OCI-M2 (cell line): ENCODE data around the gene ZNF195.
"Not testable (repeated sequence)": the region's sequence is repeated elsewhere in the genome, so short reads cannot be mapped to it uniquely, and the experiment has no call there.

ENCODE experiments used
- DNase-seq: peaks from one replicate; lab custom pipeline; 2025; ENCODE audit not compliant: unreplicated experiment; lab: John Stamatoyannopoulos, UW

ZNF195 gene

DNA sequence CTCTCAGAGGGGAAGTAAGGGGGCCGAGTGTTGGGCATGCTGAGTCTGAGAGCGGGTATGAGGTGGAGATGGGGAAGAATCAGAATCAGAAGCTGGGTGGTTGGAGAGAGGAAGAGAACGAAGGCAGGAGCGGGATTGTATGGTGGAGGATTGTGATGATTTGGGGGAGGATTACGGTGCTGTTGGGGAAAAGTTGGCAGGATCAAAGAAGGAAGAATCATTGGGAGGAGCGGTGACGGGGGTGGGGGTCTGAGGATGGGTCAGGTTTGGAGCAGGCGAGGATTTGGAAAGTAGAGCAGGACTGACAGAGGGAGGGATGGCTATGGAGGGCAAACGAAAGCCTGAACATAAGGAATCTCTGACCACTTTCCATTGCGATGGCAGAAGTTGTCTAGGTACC, 22.1 kb downstream of the ZNF195 start:
- DNase-seq = no peak

DNA sequence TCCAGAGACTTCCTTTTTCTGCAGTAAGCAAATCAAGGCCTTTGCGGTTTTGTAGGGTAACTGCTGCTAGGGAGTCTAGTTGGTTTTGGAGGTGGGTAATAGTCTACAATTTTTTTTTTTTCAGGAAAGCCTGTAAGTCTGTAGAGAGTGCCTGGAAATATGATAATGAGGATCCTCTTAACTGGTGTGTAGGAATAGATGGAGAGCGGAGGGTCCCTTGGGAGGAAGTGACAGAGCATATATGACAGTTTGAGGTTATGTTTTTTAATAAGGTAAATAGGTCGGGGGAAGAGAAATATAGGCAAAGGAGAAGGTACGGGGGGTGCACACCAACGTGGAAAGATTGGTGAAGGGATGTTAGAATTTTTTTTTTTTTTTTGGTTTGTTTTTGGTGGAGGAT, 25.9 kb downstream of the ZNF195 start:
- no peak for DNase-seq

DNA sequence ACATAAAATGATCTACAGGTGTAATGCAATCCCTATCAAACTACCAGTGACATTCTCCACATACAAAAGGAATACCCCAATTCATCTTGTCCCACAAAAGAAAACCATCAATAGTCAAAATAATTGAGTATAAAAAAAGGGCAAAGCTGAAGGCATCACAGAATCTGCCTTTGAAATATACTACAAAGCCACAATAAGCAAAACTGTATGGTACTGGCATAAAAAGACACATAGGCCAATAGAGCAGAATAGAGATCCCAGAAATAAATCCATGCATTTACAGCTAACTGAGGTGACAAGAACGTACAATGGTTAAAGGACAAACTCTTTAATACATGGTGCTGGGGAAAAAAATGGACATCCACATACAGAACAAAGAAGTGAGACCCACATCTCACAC, 31.8 kb downstream of the ZNF195 start:
- DNase-seq = no peak

DNA sequence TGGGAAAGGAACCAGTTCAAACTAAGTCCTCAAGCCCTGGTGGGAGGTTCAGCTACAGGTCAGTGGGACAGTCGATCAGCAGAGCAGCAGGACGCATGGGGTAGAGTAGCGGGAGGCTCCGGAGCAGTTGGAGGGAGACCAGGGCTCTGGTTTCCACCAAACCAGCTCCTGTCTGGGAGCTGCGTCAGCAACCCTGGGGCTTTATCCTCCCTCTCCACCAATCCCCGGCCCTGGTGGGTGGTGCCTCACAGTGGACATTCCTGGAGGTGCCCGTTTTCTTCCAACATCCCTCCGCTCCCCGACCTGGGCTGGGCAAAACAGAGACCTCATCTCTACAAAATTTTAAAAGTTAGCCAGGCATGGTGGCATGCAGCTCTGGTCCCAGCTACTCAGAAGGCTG, 32.4 kb downstream of the ZNF195 start:
- DNase-seq = no peak

DNA sequence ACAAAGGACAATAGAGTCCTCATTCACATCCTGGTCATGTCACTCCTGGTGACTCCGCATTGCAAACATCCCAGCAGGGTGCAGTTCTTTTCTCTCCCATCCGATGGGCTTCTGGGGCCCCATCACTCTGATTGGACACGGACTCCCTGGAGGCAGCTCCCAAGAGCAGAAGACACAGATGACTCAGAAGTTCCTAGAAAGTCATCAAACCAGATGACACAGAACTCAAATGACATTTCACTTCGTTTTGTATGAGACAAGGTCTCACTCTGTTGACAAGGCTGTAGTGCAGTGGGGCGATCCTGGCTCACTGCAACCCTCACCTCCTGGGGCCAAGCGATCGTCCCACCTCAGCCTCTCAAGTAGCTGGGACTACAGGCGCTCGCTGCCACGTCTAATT, 33.2 kb downstream of the ZNF195 start:
- no peak for DNase-seq

- DNase-seq = no peak
These were observed 34.4 kb downstream of the ZNF195 start for GRCh38 chr11:3344327-3345174.

- no peak for DNase-seq
These were observed 36.2 kb downstream of the ZNF195 start for GRCh38 chr11:3342709-3343108.

GRCh38 chr11:3341298-3341697, 37.6 kb downstream of the ZNF195 start:
- no peak for DNase-seq

DNA sequence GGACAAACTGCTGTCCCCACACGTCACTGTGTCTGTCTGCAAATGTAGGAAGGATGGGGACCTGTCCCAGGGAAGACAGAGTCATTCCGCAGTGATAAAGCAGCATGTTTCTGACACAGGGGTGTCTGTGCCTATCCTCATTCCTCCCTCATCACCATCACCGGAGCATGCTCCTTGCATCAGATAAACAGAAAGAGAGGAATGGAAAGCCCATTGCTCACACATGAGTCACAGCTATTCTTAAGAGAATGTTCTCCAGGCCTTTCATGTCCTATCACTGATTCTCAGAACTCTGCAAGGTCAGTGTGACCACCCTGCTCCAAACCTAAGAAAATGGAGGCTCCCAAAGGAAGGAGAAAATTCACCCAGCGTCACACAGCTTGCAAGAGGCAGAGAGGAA, 38.9 kb downstream of the ZNF195 start:
- DNase-seq = no peak

- DNase-seq = no peak
These were observed 39.7 kb downstream of the ZNF195 start for GRCh38 chr11:3339340-3339624.

- DNase-seq = no peak
These were observed 40.2 kb downstream of the ZNF195 start for GRCh38 chr11:3338569-3339339.

DNA sequence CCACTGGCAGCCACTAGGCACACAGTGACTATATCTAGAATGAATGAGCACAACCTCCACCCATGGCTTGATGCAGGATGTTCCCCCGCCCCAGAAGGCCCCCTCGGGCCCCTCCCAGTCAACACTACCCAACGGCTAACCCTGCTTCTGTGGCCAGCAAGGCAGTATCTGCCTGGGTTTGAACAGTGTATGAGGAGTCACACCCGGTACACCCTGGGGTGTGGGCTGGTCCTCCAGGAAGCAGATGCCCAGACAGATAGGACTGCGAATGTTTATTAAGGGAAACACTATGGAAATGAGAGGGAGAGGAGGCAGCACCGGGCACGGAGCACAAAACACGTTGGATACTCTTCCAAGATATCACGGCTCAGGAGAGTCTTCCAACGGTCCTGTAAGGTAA, 42.5 kb downstream of the ZNF195 start:
- DNase-seq = not testable (repeated sequence)

DNA sequence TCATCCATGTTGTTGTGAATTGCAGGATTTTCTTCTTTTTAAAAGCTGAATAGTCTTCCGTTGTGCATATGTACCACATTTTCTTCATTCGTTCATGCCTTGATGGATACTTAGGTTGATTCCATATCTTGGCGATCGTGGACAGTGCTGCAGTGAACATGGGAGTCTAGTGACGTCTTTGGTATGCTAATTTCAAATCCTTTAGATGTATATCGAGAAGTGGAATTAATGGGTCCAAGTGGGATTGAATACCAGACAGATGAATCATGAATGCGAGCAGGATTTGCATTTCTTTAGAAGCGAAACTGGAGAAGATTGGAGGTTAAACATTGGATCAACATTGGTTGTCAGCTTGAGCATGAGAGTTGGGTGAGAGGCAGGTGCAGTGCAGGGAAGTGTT, 45.8 kb downstream of the ZNF195 start:
- DNase-seq = not testable (repeated sequence)

- DNase-seq = not testable (repeated sequence)
These were observed 47.9 kb downstream of the ZNF195 start for GRCh38 chr11:3331078-3331477.

- DNase-seq = not testable (repeated sequence)
These were observed 48.9 kb downstream of the ZNF195 start for GRCh38 chr11:3330064-3330463.

GRCh38 chr11:3328503-3328902, 50.4 kb downstream of the ZNF195 start:
- DNase-seq = not testable (repeated sequence)

DNA sequence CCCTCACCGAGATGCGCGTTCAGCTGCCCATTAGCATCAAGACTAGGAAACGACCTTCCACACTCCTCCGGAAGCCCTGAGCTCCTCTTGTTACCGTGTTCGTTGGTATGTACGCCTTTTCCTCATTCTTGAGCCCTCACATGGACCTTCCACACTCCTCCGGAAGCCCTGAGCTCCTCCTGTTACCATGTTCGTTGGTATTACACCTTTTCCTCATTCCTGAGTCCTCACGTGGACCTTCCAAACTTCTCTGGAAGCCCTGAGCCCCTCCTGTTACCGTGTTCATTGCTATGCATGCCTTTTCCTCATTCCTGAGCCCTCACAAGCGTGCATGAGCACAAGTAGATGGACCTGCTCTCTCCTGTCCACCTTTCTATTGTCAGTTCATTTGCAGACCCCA, 52.5 kb downstream of the ZNF195 start:
- not testable (repeated sequence) for DNase-seq

GRCh38 chr11:3324724-3325123, 54.2 kb downstream of the ZNF195 start:
- DNase-seq = not testable (repeated sequence)
